HepG2 (cell line): ENCODE measurements around the gene CFAP90. TPM values are rescaled to one million over a fixed set of nuclear protein-coding genes. Genes with fewer than 3 reads are reported as not detected.
A peak's percentile ranks its signal among the peaks of the same experiment; 100 is the strongest.

Source experiments
- ARID5B ChIP-seq: IDR thresholded peaks from 2 replicates; pipeline ENCODE4 v1.4.0; 2020; ENCODE audit warnings: mild to moderate bottlenecking, missing genetic modification reagents
- CC2D1A ChIP-seq: sonication (generic); formaldehyde crosslinking; IDR thresholded peaks from 2 replicates; pipeline ENCODE4 v1.8.1; 2023; ENCODE audit warnings: mild to moderate bottlenecking, missing genetic modification reagents
- DNMT1 ChIP-seq: sonication (generic); formaldehyde crosslinking; IDR thresholded peaks from 2 replicates; pipeline ENCODE4 v1.5.1; 2020; ENCODE audit warnings: mild to moderate bottlenecking, missing genetic modification reagents
- DZIP1 ChIP-seq: sonication (generic); formaldehyde crosslinking; IDR thresholded peaks from 2 replicates; pipeline ENCODE4 v1.5.0; 2020; ENCODE audit warnings: mild to moderate bottlenecking, missing genetic modification reagents
- FOXK1 ChIP-seq: sonication (generic); formaldehyde crosslinking; IDR thresholded peaks from 2 replicates; pipeline ENCODE4 v1.4.0; 2020; ENCODE audit warnings: low read depth, missing genetic modification reagents, borderline replicate concordance
- NFAT5 ChIP-seq: sonication (generic); formaldehyde crosslinking; IDR thresholded peaks from 2 replicates; pipeline ENCODE4 v1.4.0; 2020; ENCODE audit warnings: missing genetic modification reagents
- POGK ChIP-seq: sonication (generic); formaldehyde crosslinking; conservative IDR thresholded peaks from 2 replicates; pipeline ENCODE4 v1.8.0; 2022; ENCODE audit warnings: mild to moderate bottlenecking, moderate library complexity, missing genetic modification reagents
- RFX1 ChIP-seq: fragments of 450-650 bp; IDR thresholded peaks from 2 replicates; pipeline ENCODE4 v1.6.1; 2017
- ZBTB3 ChIP-seq: sonication (generic); formaldehyde crosslinking; IDR thresholded peaks from 2 replicates; pipeline ENCODE4 v1.4.0; 2020; ENCODE audit warnings: low read depth, mild to moderate bottlenecking, moderate library complexity, missing genetic modification reagents, borderline replicate concordance
- ZNF326 ChIP-seq: sonication (generic); formaldehyde crosslinking; IDR thresholded peaks from 2 replicates; pipeline ENCODE4 v1.4.0; 2020; ENCODE audit warnings: missing genetic modification reagents, borderline replicate concordance
- ZNF552 ChIP-seq: sonication (generic); formaldehyde crosslinking; IDR thresholded peaks from 2 replicates; pipeline ENCODE4 v1.9.0; 2022; ENCODE audit warnings: missing genetic modification reagents, mild to moderate bottlenecking, borderline replicate concordance
- ZSCAN12 ChIP-seq: sonication (generic); formaldehyde crosslinking; IDR thresholded peaks from 2 replicates; pipeline ENCODE4 v1.9.0; 2021; ENCODE audit warnings: mild to moderate bottlenecking, missing genetic modification reagents
- ZSCAN20 ChIP-seq: sonication (generic); formaldehyde crosslinking; IDR thresholded peaks from 2 replicates; pipeline ENCODE4 v1.4.0; 2020; ENCODE audit warnings: missing genetic modification reagents, mild to moderate bottlenecking, borderline replicate concordance
- ZSCAN31 ChIP-seq: sonication (generic); formaldehyde crosslinking; IDR thresholded peaks from 2 replicates; pipeline ENCODE4 v1.5.0; 2020; ENCODE audit warnings: low read depth, mild to moderate bottlenecking, missing genetic modification reagents
- polyA plus RNA-seq, 8 experiments: library from polyadenylated mRNA; depleted of rRNA in 3 of 8; stranded (reverse) in 7 of 8; unstranded in 1 of 8; fragments of >200 nt; fragmentation: Illumina TruSeq in 4 of 8; extraction: Trizol in 4 of 8; gene quantifications; 2 replicates each; pipeline versions ENCODE4 v1.2.1 to v1.2.3, GENCODE V29; 2011 to 2016; ENCODE audit warnings: low read depth in 4 of 8, missing spikeins in 1 of 8, mixed read lengths in 1 of 8; ENCODE audit not compliant: insufficient read depth in 1 of 8
- total RNA-seq, 5 experiments: library from RNA; depleted of rRNA; stranded (reverse); fragments of >200 nt; fragmentation: Illumina TruSeq; extraction: Trizol; gene quantifications; 2 replicates each; pipeline ENCODE4 v1.2.3, GENCODE V29; 2016; ENCODE audit warnings: low read depth in 1 of 5

CFAP90 gene
- total and polyA plus RNA-seq, 2 of the 13 experiments (the other 11 are each of a cell fraction or from before 2014, with no cell fraction given), result 0.11 TPM; not detected in 1

GRCh38 chr5:7868773-7869473 is 18.0 kb upstream of the CFAP90 start, which contains the start of the genes FASTKD3 and MTRR (continued):
- TF ChIP-seq FOXK1 (CRISPR knock-in tag) (peak; percentile 49), ZSCAN20 (CRISPR knock-in tag) (peak; percentile 36; the same call in 1 of the 2 replicates), ZSCAN12 (CRISPR knock-in tag) (no peak), ZSCAN31 (CRISPR knock-in tag) (no peak; the same call in 1 of the 2 replicates), ZNF552 (peak; percentile 73; the same call in 1 of the 2 replicates), DZIP1 (CRISPR knock-in tag) (no peak; the same call in 1 of the 2 replicates), ARID5B (peak; percentile 37; the same call in 1 of the 2 replicates), DNMT1 (CRISPR knock-in tag) (no peak), ZBTB3 (CRISPR knock-in tag) (0 out of 2 replicates have a peak, but pooled peaks have one; percentile 15), NFAT5 (no peak), ZNF326 (no peak), POGK (CRISPR knock-in tag) (peak; percentile 74; the same call in 1 of the 2 replicates), RFX1 (no peak), CC2D1A (no peak)
